OCI-LY7 (cell line): ENCODE data around the gene UBP1. TPM values are rescaled to one million over a fixed set of nuclear protein-coding genes. Genes with fewer than 3 reads are reported as not detected.

Experiments used
- small RNA-seq: library from RNA; depleted of rRNA; stranded (forward); fragments of <200 nt; gene quantifications from one replicate; pipeline ENCODE3, GENCODE V24; 2014
- total RNA-seq, 2 experiments: library from RNA; depleted of rRNA in 1 of 2; stranded (reverse); fragments of >200 nt in 1 of 2; shearing (Covaris generic) in 1 of 2; gene quantifications; 2 replicates each; pipeline ENCODE4 v1.2.3, GENCODE V29; 2014 to 2022

UBP1 gene
- total RNA-seq, 2 experiments from 2014 or later, result 73.0 to 83.8 TPM

Small RNA genes within 50 kb of the gene (small RNA-seq; reads per million reads assigned to genes)
- not detected for gene RNU7-110P

Other genes with a start within 250 kb of the UBP1 start
- not detected in 2 replicates for gene SUSD5, start 221.6 kb downstream of the UBP1 start, total RNA-seq (2014; rRNA removed; shearing (Covaris generic))
- gene SUSD5, start 221.6 kb downstream of the UBP1 start, total RNA-seq (2022), result not detected in 2 replicates
- gene FBXL2, start 163.0 kb downstream of the UBP1 start, total RNA-seq (2014; rRNA removed; shearing (Covaris generic)), result 0.06 and 0.08 TPM in 2 replicates
- not detected in 2 replicates for gene FBXL2, start 163.0 kb downstream of the UBP1 start, total RNA-seq (2022)